ENCODE data around the gene FGD2. TPM values are rescaled to one million over a fixed set of nuclear protein-coding genes. Genes with fewer than 3 reads are reported as not detected.
A peak's percentile ranks its signal among the peaks of the same experiment; 100 is the strongest.

The FGD2 gene
- total RNA-seq, 1 donor from 2014 or later: 435 TPM

DNA sequence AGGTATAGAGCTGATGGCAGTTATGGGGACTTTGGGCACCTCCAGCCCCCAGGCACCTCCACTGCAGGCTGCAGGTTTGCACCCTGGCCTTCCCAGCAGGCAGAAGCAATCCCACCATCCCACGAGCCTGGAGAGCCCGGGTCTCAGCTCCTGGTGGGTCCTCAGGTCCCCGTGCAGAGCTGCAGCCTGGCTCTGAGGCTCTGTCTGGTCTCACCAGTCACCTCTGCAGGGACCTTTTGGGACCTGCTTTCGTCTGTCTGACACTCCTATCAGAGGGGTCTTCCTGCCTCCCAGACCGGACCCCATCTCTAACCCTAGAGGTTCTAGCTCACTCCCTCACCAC lies 41.9 kb downstream of the FGD2 start:
- H3K27ac Mint-ChIP-seq: peak overlapping the region; percentile 98
- DNase-seq (no peak), ATAC-seq (ENCODE audit: low read depth) (no peak)
- POLR2A ChIA-PET: interaction anchor here (0.8 to 11.8 kb wide), 10 partner anchors 18 to 136 kb away, joined by 3 to 956 read pairs (median 58); partner anchors contain the start of genes FGD2, MTCH1 and PIM1
- peak overlapping the region; percentile 49 for H3K4me3 Mint-ChIP-seq
- no peaks in the 10 kb centered on the region for H3K9me3 Mint-ChIP-seq
- TF ChIP-seq, protein P1, sequence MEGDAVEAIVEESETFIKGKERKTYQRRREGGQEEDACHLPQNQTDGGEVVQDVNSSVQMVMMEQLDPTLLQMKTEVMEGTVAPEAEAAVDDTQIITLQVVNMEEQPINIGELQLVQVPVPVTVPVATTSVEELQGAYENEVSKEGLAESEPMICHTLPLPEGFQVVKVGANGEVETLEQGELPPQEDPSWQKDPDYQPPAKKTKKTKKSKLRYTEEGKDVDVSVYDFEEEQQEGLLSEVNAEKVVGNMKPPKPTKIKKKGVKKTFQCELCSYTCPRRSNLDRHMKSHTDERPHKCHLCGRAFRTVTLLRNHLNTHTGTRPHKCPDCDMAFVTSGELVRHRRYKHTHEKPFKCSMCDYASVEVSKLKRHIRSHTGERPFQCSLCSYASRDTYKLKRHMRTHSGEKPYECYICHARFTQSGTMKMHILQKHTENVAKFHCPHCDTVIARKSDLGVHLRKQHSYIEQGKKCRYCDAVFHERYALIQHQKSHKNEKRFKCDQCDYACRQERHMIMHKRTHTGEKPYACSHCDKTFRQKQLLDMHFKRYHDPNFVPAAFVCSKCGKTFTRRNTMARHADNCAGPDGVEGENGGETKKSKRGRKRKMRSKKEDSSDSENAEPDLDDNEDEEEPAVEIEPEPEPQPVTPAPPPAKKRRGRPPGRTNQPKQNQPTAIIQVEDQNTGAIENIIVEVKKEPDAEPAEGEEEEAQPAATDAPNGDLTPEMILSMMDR (IDR thresholded peaks at IDR 0.05): no peak
- intact Hi-C loops (cut with micrococcal nuclease): no loop called here
- peaks cover 66% of the 10 kb centered on the region for H3K4me1 Mint-ChIP-seq
- CTCF ChIA-PET: interaction anchor here (1.2 to 11.4 kb wide), 5 partner anchors 14 to 160 kb away, joined by 3 to 289 read pairs (median 97); partner anchors contain the start of gene PIM1
- H3K27me3 Mint-ChIP-seq: no peaks in the 10 kb centered on the region
- H3K36me3 Mint-ChIP-seq (ENCODE audit: low read depth): peaks cover 6% of the 10 kb centered on the region

DNA sequence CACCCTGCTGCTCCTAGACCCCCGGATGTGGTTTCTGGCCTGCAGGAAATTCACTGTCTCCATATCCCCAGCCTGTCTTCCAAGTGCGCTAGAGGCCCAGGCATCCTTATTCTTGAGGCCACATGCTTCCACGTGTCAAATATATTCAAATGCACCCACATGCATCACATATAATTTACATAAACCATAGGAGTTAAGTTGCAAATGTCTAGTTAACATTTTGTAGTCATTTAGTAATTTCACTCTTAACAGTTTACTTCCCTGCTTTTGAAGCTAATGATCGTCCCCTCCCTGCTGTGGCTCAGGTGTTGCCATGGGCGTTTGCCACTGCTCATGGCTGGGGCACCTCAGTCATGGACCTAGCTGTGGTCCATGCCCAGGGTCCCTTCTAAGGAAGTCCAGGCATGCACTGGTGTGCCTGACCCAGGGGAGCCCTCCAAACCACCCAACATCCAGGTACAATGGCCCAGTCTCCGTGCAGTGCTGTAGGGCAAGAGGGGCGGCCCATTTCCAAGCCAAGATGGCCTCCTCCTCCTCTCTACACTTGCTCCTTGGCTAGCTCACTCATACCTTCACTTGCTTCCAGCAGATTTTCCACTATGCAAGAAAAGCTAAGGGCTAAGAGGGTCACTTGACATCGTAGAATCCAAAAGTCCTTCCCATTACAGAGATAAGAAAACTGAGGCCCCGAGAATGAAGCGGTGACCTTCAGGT lies 42.4 kb downstream of the FGD2 start:
- ATAC-seq (ENCODE audit: low read depth) (no peak), DNase-seq (no peak)
- POLR2A ChIA-PET: interaction anchor here (0.8 to 11.8 kb wide), 13 partner anchors 19 to 368 kb away, joined by 3 to 956 read pairs (median 49); partner anchors contain the start of genes FGD2, MTCH1 and PIM1
- peaks cover 6% of the 10 kb centered on the region for H3K36me3 Mint-ChIP-seq (ENCODE audit: low read depth)
- intact Hi-C loops (cut with micrococcal nuclease): loop anchor here (1.0 kb wide), 2 partner anchors 8 to 43 kb away; partner anchors contain the start of gene FGD2
- peak overlapping the region; percentile 49 for H3K4me3 Mint-ChIP-seq
- H3K27ac Mint-ChIP-seq: peak overlapping the region; percentile 98
- H3K4me1 Mint-ChIP-seq: peaks cover 66% of the 10 kb centered on the region
- H3K27me3 Mint-ChIP-seq: no peaks in the 10 kb centered on the region
- TF ChIP-seq, protein P1 (IDR thresholded peaks at IDR 0.05): no peak
- CTCF ChIA-PET: interaction anchor here (0.6 to 11.4 kb wide), 7 partner anchors 14 to 453 kb away, joined by 3 to 289 read pairs (median 89); partner anchors contain the start of gene PIM1
- no peaks in the 10 kb centered on the region for H3K9me3 Mint-ChIP-seq

DNA sequence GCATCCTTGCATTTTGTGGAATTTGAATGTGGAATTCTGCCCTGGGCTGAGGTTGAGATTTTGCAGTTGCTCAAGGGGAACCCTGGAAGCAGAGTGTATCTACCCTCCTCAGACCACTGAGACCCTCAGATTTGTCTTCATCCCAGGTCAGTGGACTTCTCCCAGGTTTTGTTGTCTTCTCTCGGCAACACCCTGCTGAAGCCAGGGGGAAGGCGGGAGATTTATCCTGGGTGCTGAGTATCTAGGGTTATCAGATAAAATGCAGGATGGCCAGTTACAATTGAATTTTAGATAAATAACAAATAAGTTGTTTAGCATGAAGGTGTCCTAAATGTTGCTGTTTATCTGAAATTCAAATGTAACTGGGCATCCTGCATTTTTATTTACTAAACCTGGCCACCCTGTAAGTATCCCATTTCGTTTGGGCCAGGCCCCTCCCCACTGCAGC lies 43.0 kb downstream of the FGD2 start:
- DNase-seq (no peak), ATAC-seq (ENCODE audit: low read depth) (no peak)
- Mint-ChIP-seq H3K27me3 (no peaks in the 10 kb centered on the region), H3K9me3 (no peaks in the 10 kb centered on the region), H3K27ac (peak overlapping the region; percentile 98), H3K4me1 (peaks cover 66% of the 10 kb centered on the region), H3K36me3 (ENCODE audit: low read depth) (peaks cover 4% of the 10 kb centered on the region), H3K4me3 (peak overlapping the region; percentile 85)
- CTCF ChIA-PET: interaction anchor here (0.6 to 11.4 kb wide), 7 partner anchors 14 to 454 kb away, joined by 3 to 289 read pairs (median 89); partner anchors contain the start of gene PIM1
- POLR2A ChIA-PET: interaction anchor here (0.8 to 11.8 kb wide), 13 partner anchors 19 to 1555 kb away, joined by 3 to 956 read pairs (median 49); partner anchors contain the start of genes FGD2, MTCH1 and PIM1
- TF ChIP-seq, protein P1 (IDR thresholded peaks at IDR 0.05): no peak
- intact Hi-C loops (cut with micrococcal nuclease): loop anchor here (1.0 kb wide), 2 partner anchors 8 to 43 kb away; partner anchors contain the start of gene FGD2

DNA sequence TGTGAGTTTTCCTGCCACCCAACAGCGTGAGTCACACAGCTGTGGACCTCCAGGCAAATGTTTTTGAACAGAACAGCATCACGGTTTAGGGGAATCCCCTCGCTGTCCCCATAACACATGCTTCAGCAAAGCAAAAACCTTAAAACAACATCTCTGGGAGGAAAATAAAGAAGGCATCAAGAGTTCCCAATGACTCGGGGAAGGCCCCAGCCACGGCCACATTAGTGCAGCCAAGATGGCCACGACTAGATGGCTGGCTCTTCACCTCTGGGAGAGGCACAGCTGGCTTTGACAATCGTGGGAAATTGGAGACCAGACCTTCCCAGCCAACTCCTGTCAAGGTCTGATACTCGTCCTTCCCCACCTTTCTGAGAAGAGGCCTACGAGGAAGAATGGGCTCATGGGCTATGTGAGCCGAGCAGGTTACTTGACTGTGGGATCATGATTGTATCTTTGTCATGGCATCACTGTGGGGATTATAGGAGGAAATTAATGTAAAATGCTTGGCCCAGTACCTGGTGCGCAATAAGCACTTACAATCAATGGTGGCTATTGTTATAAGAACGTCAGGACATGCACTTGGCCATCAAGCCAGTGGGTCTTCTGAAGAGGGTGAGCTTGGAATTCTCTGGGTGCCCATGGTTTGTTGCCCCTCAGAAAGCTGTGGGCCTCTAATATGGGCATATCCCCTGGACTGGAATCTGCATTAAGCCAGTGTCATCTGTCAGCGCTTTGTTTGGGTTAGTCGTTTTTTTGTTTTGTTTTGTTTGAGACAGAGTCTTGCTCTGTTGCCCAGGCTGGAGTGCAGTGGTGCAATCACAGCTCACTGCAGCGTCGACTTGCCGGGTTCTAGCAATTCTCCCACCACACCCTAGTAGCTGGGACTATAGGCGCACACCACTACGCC lies 43.6 kb downstream of the FGD2 start:
- H3K27ac Mint-ChIP-seq: peak overlapping the region; percentile 98
- ChIA-PET POLR2A (interaction anchor here (0.8 to 11.8 kb wide), 14 partner anchors 20 to 1555 kb away, joined by 3 to 956 read pairs (median 48); partner anchors contain the start of genes FGD2, MTCH1 and PIM1), CTCF (interaction anchor here (0.6 to 11.4 kb wide), 10 partner anchors 15 to 454 kb away, joined by 3 to 289 read pairs (median 10); partner anchors contain the start of gene PIM1)
- H3K4me1 Mint-ChIP-seq: peaks cover 66% of the 10 kb centered on the region
- intact Hi-C loops (cut with micrococcal nuclease): loop anchor here (1.0 kb wide), 2 partner anchors 9 to 44 kb away; partner anchors contain the start of gene FGD2
- H3K4me3 Mint-ChIP-seq: peak overlapping the region; percentile 85
- no peaks in the 10 kb centered on the region for H3K9me3 Mint-ChIP-seq
- no peaks in the 10 kb centered on the region for H3K27me3 Mint-ChIP-seq
- DNase-seq (peak; percentile 56), ATAC-seq (ENCODE audit: low read depth) (peak; percentile 56)
- peaks cover 4% of the 10 kb centered on the region for H3K36me3 Mint-ChIP-seq (ENCODE audit: low read depth)
- TF ChIP-seq, protein P1 (IDR thresholded peaks at IDR 0.05): no peak
